GM21717 (cell line): Measurements from ENCODE around the gene SP4.
"Not testable (repeated sequence)": the region's sequence is repeated elsewhere in the genome, so short reads cannot be mapped to it uniquely, and the experiment has no call there.

Source experiments
- ATAC-seq: cut with Tn5 transposase; IDR thresholded peaks from one replicate; pipeline ENCODE4 v1.9.1; 2021; ENCODE audit warnings: mild to moderate bottlenecking, moderate library complexity; ENCODE audit not compliant: unreplicated experiment

SP4 gene

GRCh38 chr7:21524680-21525079 lies 96.8 kb downstream of the SP4 start:
- ATAC-seq: no peak

- no peak for ATAC-seq
Observed at GRCh38 chr7:21526007-21526406, 98.1 kb downstream of the SP4 start.

- ATAC-seq: no peak
Observed at GRCh38 chr7:21526448-21526847, 98.6 kb downstream of the SP4 start.

GRCh38 chr7:21532485-21532884 lies 104.6 kb downstream of the SP4 start:
- ATAC-seq: not testable (repeated sequence)

GRCh38 chr7:21533646-21534045 lies 105.8 kb downstream of the SP4 start:
- not testable (repeated sequence) for ATAC-seq

- not testable (repeated sequence) for ATAC-seq
Observed at GRCh38 chr7:21536445-21537118, 108.7 kb downstream of the SP4 start.

- ATAC-seq: no peak
Observed at GRCh38 chr7:21538936-21539495, 111.1 kb downstream of the SP4 start.

- no peak for ATAC-seq
Observed at GRCh38 chr7:21542891-21543527, 115.1 kb downstream of the SP4 start, which contains the start of gene DNAH11. TSS of gene DNAH11 (plus strand) at chr7:21543039. CDS start at chr7:21543246, 207 bp downstream.

- ATAC-seq: no peak
Observed at GRCh38 chr7:21543528-21544302, 115.8 kb downstream of the SP4 start.

GRCh38 chr7:21544303-21544656 lies 116.4 kb downstream of the SP4 start:
- no peak for ATAC-seq

GRCh38 chr7:21544715-21545114 lies 116.8 kb downstream of the SP4 start:
- ATAC-seq: no peak

GRCh38 chr7:21547501-21547900 lies 119.6 kb downstream of the SP4 start:
- no peak for ATAC-seq

- ATAC-seq: no peak
Observed at GRCh38 chr7:21548491-21548890, 120.6 kb downstream of the SP4 start.

GRCh38 chr7:21550076-21550475 lies 122.2 kb downstream of the SP4 start:
- no peak for ATAC-seq

GRCh38 chr7:21550821-21551531 lies 123.1 kb downstream of the SP4 start:
- ATAC-seq: no peak

GRCh38 chr7:21562385-21562784 lies 134.5 kb downstream of the SP4 start:
- ATAC-seq: no peak
